ENCODE measurements around the gene SCIMP.

The SCIMP gene

DNA sequence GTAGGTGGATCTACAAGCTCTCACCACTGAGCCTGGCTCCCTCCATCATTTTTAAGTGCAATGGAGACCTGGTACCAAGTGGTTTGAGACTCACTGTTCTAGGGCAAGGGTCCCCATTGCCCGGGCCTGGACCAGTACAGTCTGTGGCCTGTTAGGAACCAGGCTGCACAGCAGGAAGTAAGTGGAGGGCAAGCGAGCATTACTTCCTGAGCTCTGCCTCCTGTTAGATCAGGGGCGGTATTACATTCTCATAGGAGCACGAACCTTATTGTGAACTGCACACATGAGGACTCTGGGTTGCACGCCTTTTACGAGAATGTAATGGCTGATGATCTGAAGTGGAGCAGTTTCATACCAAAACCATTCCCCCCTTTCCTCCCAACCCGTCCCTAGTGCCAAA lies 36.2 kb downstream of the SCIMP start:
- TF ChIP-seq REST (IDR thresholded peaks at IDR 0.05; ENCODE audit: insufficient read depth in 1 of 2, low read depth in 2 of 2, low read length in 2 of 2) (no peak), FOXP2 (optimal IDR thresholded peaks at IDR 0.05; ENCODE audit: borderline replicate concordance, extremely low read depth, extremely low read length, insufficient read depth) (no peak), SIN3A (IDR thresholded peaks at IDR 0.05; ENCODE audit: borderline replicate concordance, insufficient read depth, low read length) (no peak), POLR2AphosphoS5 (IDR thresholded peaks at IDR 0.05; ENCODE audit: low read depth, low read length) (no peak), TAF1 (IDR thresholded peaks at IDR 0.05; ENCODE audit: borderline replicate concordance, insufficient read depth, low read length) (no peak)

- no peak for TF ChIP-seq POLR2AphosphoS5 (IDR thresholded peaks at IDR 0.05; ENCODE audit: low read depth, low read length)
- no peak for TF ChIP-seq FOXP2 (optimal IDR thresholded peaks at IDR 0.05; ENCODE audit: borderline replicate concordance, extremely low read depth, extremely low read length, insufficient read depth)
- TF ChIP-seq TAF1 (IDR thresholded peaks at IDR 0.05; ENCODE audit: borderline replicate concordance, insufficient read depth, low read length) = no peak
- no peak for TF ChIP-seq REST (IDR thresholded peaks at IDR 0.05; ENCODE audit: insufficient read depth in 1 of 2, low read depth in 2 of 2, low read length in 2 of 2)
- TF ChIP-seq SIN3A (IDR thresholded peaks at IDR 0.05; ENCODE audit: borderline replicate concordance, insufficient read depth, low read length) = no peak
These were observed 40.3 kb downstream of the SCIMP start for GRCh38 chr17:5194346-5194745.

DNA sequence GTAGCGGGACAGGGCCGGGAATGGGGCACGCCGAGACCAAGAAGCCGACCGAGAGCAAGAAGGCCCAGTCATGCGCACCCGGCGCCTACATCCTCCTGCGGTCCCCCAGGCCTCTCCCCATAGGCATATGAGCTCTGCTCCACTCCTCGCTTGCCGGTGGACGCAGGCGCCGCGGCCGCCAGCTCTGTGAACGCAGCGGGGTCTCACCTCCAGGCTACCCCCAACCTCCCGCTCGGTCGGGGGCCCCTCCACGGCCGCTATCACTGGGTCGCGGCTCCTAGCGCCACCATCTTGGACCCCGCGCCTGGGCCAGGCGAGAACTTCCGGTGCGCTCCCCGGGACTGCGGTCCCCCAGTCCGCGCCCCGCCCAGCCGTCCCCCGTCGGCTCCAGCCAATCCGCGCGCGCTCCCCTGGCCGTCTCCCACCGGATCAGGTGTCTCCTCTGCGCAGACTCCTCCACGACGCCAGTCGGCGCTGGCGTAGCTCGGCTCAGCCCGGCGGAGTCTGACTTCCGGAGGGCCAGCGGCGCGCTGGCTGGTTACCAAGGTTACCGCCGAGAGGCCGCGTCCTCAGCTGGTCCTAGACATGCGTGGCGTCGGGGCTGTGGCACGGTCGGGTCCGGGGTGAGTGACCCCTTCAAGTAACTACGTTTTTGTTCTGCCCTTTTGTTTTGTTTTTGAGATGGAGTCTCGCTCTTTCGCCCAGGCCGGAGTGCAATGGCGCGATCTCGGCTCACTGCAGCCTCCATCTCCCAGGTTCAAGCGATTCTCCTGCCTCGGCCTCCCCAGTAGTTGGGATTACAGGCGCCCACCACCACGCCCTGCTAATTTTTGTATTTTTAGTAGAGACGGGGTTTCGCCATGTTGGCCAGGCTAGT lies 42.9 kb downstream of the SCIMP start, which contains the start of gene ZNF594:
Gene ZNF594, minus strand, starts transcription at position 328 of the 877 bp plus-strand sequence. CDS start 7,612 bp downstream, outside the sequence.
- TF ChIP-seq REST (IDR thresholded peaks at IDR 0.05; ENCODE audit: insufficient read depth in 1 of 2, low read depth in 2 of 2, low read length in 2 of 2) (peak in 1 of 2 experiments; percentile 49; a peak in 1 of 4 replicates), TAF1 (IDR thresholded peaks at IDR 0.05; ENCODE audit: borderline replicate concordance, insufficient read depth, low read length) (peak; percentile 62; the same call in 1 of the 2 replicates), FOXP2 (optimal IDR thresholded peaks at IDR 0.05; ENCODE audit: borderline replicate concordance, extremely low read depth, extremely low read length, insufficient read depth) (peak; percentile 94), SIN3A (IDR thresholded peaks at IDR 0.05; ENCODE audit: borderline replicate concordance, insufficient read depth, low read length) (peak; percentile 96; the same call in 1 of the 2 replicates), POLR2AphosphoS5 (IDR thresholded peaks at IDR 0.05; ENCODE audit: low read depth, low read length) (peak; percentile 85)

GRCh38 chr17:5184288-5184687 lies 50.4 kb downstream of the SCIMP start:
- TF ChIP-seq FOXP2 (optimal IDR thresholded peaks at IDR 0.05; ENCODE audit: borderline replicate concordance, extremely low read depth, extremely low read length, insufficient read depth) (no peak), TAF1 (IDR thresholded peaks at IDR 0.05; ENCODE audit: borderline replicate concordance, insufficient read depth, low read length) (no peak), SIN3A (IDR thresholded peaks at IDR 0.05; ENCODE audit: borderline replicate concordance, insufficient read depth, low read length) (no peak), REST (IDR thresholded peaks at IDR 0.05; ENCODE audit: insufficient read depth in 1 of 2, low read depth in 2 of 2, low read length in 2 of 2) (no peak), POLR2AphosphoS5 (IDR thresholded peaks at IDR 0.05; ENCODE audit: low read depth, low read length) (no peak)
